GM19397 (cell line): Measurements from ENCODE around the gene KLHL35.
"Not testable (repeated sequence)": the region's sequence is repeated elsewhere in the genome, so short reads cannot be mapped to it uniquely, and the experiment has no call there.

Source experiments
- ATAC-seq: cut with Tn5 transposase; IDR thresholded peaks from one replicate; pipeline ENCODE4 v1.9.1; 2021; ENCODE audit warnings: mild to moderate bottlenecking, moderate library complexity; ENCODE audit not compliant: unreplicated experiment

KLHL35 gene

GRCh38 chr11:75426720-75427086 is 6.3 kb downstream of the KLHL35 start:
- ATAC-seq: no peak

- ATAC-seq: no peak
Measured at GRCh38 chr11:75425422-75425821, 7.6 kb downstream of the KLHL35 start.

GRCh38 chr11:75424396-75424795 is 8.6 kb downstream of the KLHL35 start:
- ATAC-seq: no peak

DNA sequence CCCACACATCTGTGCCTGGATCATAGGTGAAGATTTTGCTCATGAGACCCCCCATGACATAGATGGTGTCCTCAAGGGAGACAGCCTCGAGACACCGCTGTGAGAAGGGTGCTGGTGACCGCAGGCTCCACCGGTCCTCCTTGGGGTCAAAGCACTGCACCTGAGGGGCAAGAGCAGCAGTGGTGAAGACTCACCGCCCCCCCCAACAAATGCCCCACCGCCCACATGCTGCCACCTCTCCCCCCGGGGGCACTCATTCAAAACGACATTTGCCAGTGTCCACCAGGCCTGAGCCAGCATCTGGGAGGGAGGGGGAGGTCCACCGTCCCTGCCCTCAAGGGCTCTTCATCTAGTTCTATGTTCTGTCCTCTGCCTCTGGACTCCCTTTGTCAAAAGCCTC is 9.3 kb downstream of the KLHL35 start:
- ATAC-seq: no peak

- no peak for ATAC-seq
Measured at GRCh38 chr11:75422248-75423231, 10.5 kb downstream of the KLHL35 start.

DNA sequence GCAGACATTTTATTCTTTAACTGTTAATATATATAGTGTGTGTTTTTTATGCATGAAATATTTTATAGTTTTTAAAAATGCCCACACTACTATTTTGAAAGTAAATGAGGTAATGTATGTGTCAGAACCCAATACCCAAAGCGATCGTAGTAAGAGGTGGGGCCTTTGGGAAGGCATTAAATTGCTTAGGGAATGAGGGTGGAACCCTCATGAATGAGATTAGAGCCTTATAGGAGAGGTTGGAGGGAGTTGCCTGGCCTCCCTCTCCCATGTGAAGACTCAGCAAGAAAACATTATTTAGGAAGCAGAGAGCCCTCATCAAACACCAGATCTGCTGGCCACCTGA is 11.1 kb downstream of the KLHL35 start:
- no peak for ATAC-seq

DNA sequence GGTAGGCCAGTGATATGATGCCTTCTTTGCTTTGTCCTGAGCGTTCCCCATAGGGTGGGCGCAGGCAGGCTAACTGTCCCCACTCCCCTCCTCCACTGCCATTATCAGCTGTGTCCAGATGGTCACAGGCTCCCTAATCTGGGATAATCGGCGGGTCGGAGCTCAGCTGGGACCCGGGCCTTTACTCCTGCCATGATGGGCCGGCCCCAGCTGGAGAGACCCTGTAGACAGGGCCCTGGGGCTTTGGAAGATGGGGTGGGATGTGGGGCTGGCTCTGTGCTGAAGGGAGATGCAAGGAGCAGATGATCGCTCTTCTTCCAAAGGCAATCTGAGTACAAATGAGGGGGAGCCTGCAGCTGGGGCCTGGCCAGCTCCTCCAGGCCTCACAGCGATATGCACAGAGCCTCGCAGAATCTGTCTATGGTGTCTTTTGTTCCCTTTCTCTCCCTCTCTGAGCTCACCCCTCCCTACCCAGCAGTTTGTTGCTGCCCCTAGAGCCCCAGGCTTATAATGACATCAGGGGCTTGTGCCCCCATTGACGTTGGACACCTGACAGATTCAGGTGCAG is 11.9 kb downstream of the KLHL35 start:
- ATAC-seq: no peak

DNA sequence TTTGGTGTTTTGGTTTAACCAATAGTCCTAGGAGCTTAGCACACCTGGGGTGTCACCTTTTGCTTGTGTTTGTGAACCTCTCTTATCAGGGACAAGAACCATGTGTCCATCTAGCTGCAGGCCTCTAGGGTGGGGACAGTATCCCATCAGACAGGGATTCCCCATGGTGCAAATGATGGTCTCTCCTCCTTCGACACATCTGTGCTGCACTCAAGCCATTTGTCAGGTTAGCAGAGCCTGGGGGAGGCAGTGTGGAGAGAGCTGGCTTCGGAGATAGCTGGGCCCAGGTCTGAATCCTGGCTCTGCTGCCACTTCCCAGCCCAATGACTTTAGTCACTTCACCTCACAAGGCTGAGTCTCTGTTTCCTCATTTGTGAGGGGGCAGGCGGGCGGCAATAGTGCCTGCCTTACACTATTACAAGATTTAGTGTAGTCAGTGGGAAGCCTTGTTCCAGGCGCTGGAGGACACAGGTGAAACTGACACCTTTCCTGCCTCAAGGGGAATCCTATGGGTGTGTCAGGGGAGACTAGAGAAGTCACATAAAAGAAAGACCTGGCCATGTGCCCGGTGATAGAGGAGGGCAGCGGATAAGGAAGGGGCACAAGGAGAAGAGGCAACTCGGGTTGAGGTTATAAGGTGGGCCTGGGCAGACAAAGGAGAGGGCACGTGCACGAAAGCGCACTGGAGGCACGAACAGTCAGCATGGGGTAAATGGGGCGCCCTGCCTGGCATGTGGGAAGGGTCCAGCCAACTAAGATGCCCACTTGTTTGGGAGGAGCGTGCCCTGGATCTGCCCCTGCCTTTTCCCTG is 12.6 kb downstream of the KLHL35 start:
- ATAC-seq: no peak

DNA sequence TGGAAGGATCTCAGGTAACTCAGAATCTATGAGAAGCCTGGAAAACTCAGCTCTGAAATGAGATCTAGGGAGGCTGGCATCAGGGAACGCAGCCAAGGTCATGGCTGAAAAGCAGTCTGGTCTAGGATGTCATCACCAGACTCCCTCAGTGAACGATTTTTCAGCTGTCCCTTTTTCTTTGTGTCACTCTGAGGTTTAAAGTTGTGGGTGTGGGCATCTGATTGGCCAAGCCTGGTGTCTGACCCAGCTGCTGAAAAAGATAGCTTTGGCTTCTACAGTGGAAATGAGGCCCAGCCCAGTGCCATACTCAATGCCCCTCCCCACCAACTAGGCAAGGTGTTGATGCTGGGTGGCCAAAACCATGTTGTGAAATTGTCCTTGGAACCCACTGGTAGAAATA is 19.1 kb downstream of the KLHL35 start:
- no peak for ATAC-seq

- not testable (repeated sequence) for ATAC-seq
Measured at GRCh38 chr11:75413146-75413545, 19.9 kb downstream of the KLHL35 start.

GRCh38 chr11:75409971-75410370 is 23.0 kb downstream of the KLHL35 start:
- ATAC-seq: not testable (repeated sequence)

GRCh38 chr11:75408957-75409219 is 24.1 kb downstream of the KLHL35 start:
- no peak for ATAC-seq

DNA sequence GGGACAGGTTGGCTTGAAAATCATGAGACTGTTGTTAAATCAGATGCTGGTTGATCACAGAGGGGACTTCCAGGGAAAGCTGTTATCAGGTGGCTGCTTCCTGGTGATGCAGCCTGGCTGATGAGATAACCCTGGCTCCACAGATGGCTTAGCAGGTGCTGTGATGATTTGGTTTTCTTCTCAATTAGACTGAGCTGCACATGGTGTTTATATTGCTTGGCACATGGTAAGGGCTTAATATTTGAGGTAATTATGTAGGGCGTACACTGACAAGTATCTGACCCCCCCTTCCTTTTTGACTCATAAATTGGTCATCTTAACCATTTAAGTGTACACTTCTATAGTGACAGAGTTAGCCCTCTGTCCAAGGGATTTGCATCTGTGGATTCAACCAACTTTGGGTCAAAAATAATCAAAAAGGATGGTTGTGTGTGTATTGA is 26.6 kb downstream of the KLHL35 start:
- no peak for ATAC-seq

GRCh38 chr11:75403983-75404658 is 28.9 kb downstream of the KLHL35 start:
- ATAC-seq: no peak

DNA sequence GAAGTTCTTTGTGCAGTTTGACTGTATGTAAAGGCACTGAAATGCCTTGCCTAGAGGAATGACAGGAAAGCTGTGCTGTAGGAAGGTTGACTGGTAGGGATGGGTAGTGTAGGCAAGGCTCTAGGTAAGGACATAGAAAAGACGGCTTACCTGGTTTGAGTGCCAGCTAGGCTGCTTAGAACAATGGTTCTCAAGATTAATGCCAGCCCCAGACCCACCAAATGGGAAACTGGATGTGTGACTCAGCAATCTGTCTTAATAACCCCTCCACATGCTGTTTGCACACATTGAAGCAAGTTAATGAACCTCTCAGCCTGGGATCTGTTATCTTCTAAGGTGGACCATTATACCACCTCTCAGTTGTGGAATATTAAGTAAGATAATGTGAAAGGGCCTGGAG is 30.0 kb downstream of the KLHL35 start:
- no peak for ATAC-seq

GRCh38 chr11:75402002-75402773 is 30.8 kb downstream of the KLHL35 start:
- no peak for ATAC-seq

GRCh38 chr11:75400146-75400865 is 32.7 kb downstream of the KLHL35 start:
- no peak for ATAC-seq

GRCh38 chr11:75399344-75400145 is 33.5 kb downstream of the KLHL35 start, which contains the start of gene RPS3:
Gene RPS3 (plus strand): TSS chr11:75399518. CDS start chr11:75399548, 30 bp downstream.
- peak; percentile 90 for ATAC-seq

DNA sequence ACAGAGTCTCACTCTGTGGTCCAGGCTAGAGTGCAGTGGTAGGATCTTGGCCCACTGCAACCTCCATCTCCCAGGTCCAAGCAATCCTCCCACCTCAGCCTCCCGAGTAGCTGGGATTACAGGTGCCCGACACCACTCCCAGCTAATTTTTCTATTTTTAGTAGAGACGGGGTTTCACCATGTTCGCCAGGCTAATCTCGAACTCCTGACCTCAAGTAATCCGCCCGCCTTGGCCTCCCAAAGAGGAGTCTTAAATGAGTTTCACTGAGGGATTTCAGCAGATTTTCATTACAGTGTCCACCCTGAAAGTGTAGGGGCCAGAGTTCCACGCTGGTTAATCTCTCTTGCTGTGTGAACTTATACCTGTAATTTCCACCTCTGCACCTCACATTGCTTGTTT is 34.1 kb downstream of the KLHL35 start:
- no peak for ATAC-seq
